GM23338 (cell line): ENCODE data around the gene ENOSF1. TPM values are rescaled to one million over a fixed set of nuclear protein-coding genes. Genes with fewer than 3 reads are reported as not detected.

ENCODE experiments used
- ATAC-seq: fragments of 200-7000 bp; cut with Tn5 transposase; 3 replicates; pipeline ENCODE4 v1.9.1; 2020
- DNase-seq: peaks from one replicate; pipeline ENCODE4 v3.0.0-alpha.2; 2015; ENCODE audit warnings: low spot score
- H2AFZ ChIP-seq: fragments of 200-600 bp; sonication (generic); 2 replicates; pipeline ENCODE4 v1.8.0; 2016; ENCODE audit warnings: antibody characterized with exemption, mild to moderate bottlenecking, moderate library complexity
- H3F3A ChIP-seq: fragments of 200-600 bp; sonication (generic); replicated peaks from 2 replicates; pipeline ENCODE4 v1.8.0; 2017; ENCODE audit warnings: antibody characterized with exemption, mixed run types, low read depth
- H3K27ac ChIP-seq: fragments of 200-600 bp; sonication (generic); 2 replicates; pipeline ENCODE4 v1.6.1; 2016; ENCODE audit warnings: low read depth
- H3K27me3 ChIP-seq: fragments of 200-600 bp; sonication (generic); 2 replicates; pipeline ENCODE4 v1.8.0; 2016; ENCODE audit warnings: mild to moderate bottlenecking, mixed run types, moderate library complexity; ENCODE audit not compliant: insufficient read depth
- H3K36me3 ChIP-seq: fragments of 200-600 bp; sonication (generic); 2 replicates; pipeline ENCODE4 v1.8.0; 2016; ENCODE audit warnings: mild to moderate bottlenecking; ENCODE audit not compliant: insufficient read depth
- H3K4me1 ChIP-seq: fragments of 200-600 bp; sonication (generic); 2 replicates; pipeline ENCODE4 v1.8.0; 2016; ENCODE audit warnings: mild to moderate bottlenecking, moderate library complexity; ENCODE audit not compliant: insufficient read depth
- H3K4me2 ChIP-seq: fragments of 200-600 bp; sonication (generic); 2 replicates; pipeline ENCODE4 v1.7.1; 2017; ENCODE audit warnings: mixed run types
- H3K4me3 ChIP-seq: fragments of 200-600 bp; sonication (generic); 2 replicates; pipeline ENCODE4 v1.6.1; 2016; ENCODE audit warnings: mixed run types
- H3K79me2 ChIP-seq: fragments of 200-600 bp; sonication (generic); replicated peaks from 2 replicates; pipeline ENCODE4 v1.8.0; 2017; ENCODE audit warnings: mild to moderate bottlenecking; ENCODE audit not compliant: insufficient read depth
- H3K9me2 ChIP-seq: fragments of 200-600 bp; sonication (generic); 2 replicates; pipeline ENCODE4 v1.8.0; 2017; ENCODE audit not compliant: insufficient read depth
- H4K20me1 ChIP-seq: fragments of 200-600 bp; sonication (generic); replicated peaks from 2 replicates; pipeline ENCODE4 v1.8.0; 2017; ENCODE audit warnings: mild to moderate bottlenecking; ENCODE audit not compliant: insufficient read depth
- H3K27ac Mint-ChIP-seq: 2 replicates; pipeline ENCODE4 v1.8.0; 2020; ENCODE audit warnings: inconsistent platforms, mild to moderate bottlenecking, moderate library complexity, mixed read lengths
- H3K27me3 Mint-ChIP-seq: 3 replicates; pipeline ENCODE4 v1.8.0; 2022; ENCODE audit warnings: low read depth, mild to moderate bottlenecking, moderate library complexity, mixed read lengths, inconsistent platforms; ENCODE audit not compliant: insufficient read depth, poor library complexity
- H3K36me3 Mint-ChIP-seq: 3 replicates; pipeline ENCODE4 v1.8.0; 2021; ENCODE audit warnings: low read depth, mild to moderate bottlenecking, inconsistent platforms, moderate library complexity, mixed read lengths
- H3K4me1 Mint-ChIP-seq: 3 replicates; pipeline ENCODE4 v1.8.0; 2020; ENCODE audit warnings: mild to moderate bottlenecking, inconsistent platforms, mixed read lengths
- H3K4me3 Mint-ChIP-seq: 3 replicates; pipeline ENCODE4 v1.8.0; 2021; ENCODE audit warnings: moderate library complexity, mild to moderate bottlenecking, inconsistent platforms, mixed read lengths
- H3K9me3 Mint-ChIP-seq: 3 replicates; pipeline ENCODE4 v1.8.0; 2020; ENCODE audit warnings: moderate library complexity, mild to moderate bottlenecking, inconsistent platforms, mixed read lengths
- CREB1 ChIP-seq: fragments of 250-450 bp; sonication (Bioruptor Pico); IDR thresholded peaks from 2 replicates; pipeline ENCODE4 v1.5.0; 2020; ENCODE audit warnings: low read depth, mild to moderate bottlenecking, moderate library complexity
- EZH2 ChIP-seq: fragments of 200-600 bp; sonication (generic); IDR thresholded peaks from one replicate; pipeline ENCODE4 v1.8.0; 2017; ENCODE audit warnings: antibody characterized with exemption, mild to moderate bottlenecking, low read depth; ENCODE audit not compliant: unreplicated experiment
- EZH2phosphoT487 ChIP-seq: fragments of 200-600 bp; sonication (generic); IDR thresholded peaks from one replicate; pipeline ENCODE4 v1.8.1; 2018; ENCODE audit warnings: antibody characterized with exemption; ENCODE audit not compliant: unreplicated experiment
- JUNB ChIP-seq: IDR thresholded peaks from one replicate; pipeline ENCODE4 v1.6.1; 2016; ENCODE audit warnings: antibody characterized with exemption; ENCODE audit not compliant: unreplicated experiment
- NANOG ChIP-seq: IDR thresholded peaks from 2 replicates; pipeline ENCODE4 v1.6.1; 2016; ENCODE audit warnings: antibody characterized with exemption, borderline replicate concordance
- POLR2AphosphoS5 ChIP-seq: IDR thresholded peaks from 2 replicates; pipeline ENCODE4 v1.6.1; 2016; ENCODE audit warnings: antibody characterized with exemption, low read depth
- STAT1 ChIP-seq: IDR thresholded peaks from one replicate; pipeline ENCODE4 v1.6.1; 2016; ENCODE audit warnings: antibody characterized with exemption; ENCODE audit not compliant: unreplicated experiment
- ZNF114 ChIP-seq: fragments of 250-450 bp; sonication (Bioruptor Pico); IDR thresholded peaks from 2 replicates; pipeline ENCODE4 v1.5.0; 2020; ENCODE audit warnings: mild to moderate bottlenecking, moderate library complexity
- ZNF331 ChIP-seq: fragments of 250-450 bp; sonication (Bioruptor Pico); IDR thresholded peaks from 2 replicates; pipeline ENCODE4 v1.5.0; 2020; ENCODE audit warnings: low read depth, mild to moderate bottlenecking, moderate library complexity
- polyA plus RNA-seq: library from polyadenylated mRNA; unstranded; fragments of >200 nt; fragmentation: Nextera tagmentation; extraction: Ambion mirVana; gene quantifications from 2 replicates; pipeline ENCODE4 v1.2.1, GENCODE V29; 2016
- total RNA-seq: library from RNA; depleted of rRNA; stranded (reverse); fragments of >200 nt; shearing (Covaris generic); gene quantifications from 2 replicates; pipeline ENCODE4 v1.2.3, GENCODE V29; 2014
- TF ChIP-seq, protein P1 (sequence below): fragments of 250-450 bp; sonication (Bioruptor Pico); IDR thresholded peaks from 2 replicates; pipeline ENCODE4 v1.5.0; 2020; ENCODE audit warnings: mild to moderate bottlenecking, moderate library complexity
- TF ChIP-seq, protein P2 (sequence below): IDR thresholded peaks from 2 replicates; pipeline ENCODE4 v1.6.1; 2016; ENCODE audit warnings: antibody characterized with exemption
- TF ChIP-seq, protein P3 (sequence below): IDR thresholded peaks from one replicate; pipeline ENCODE4 v1.6.1; 2018; ENCODE audit warnings: antibody characterized with exemption; ENCODE audit not compliant: unreplicated experiment
- TF ChIP-seq, protein P4 (sequence below), 2 experiments: fragments of 200-600 bp in 1 of 2; sonication (generic) in 1 of 2; conservative IDR thresholded peaks; 2 replicates each; pipeline versions ENCODE4 v1.5.1 to v1.6.1; 2016 to 2017; ENCODE audit warnings: antibody characterized with exemption in 2 of 2, low read depth in 2 of 2, mild to moderate bottlenecking in 2 of 2, moderate library complexity in 1 of 2

ENOSF1 gene
- total and polyA plus RNA-seq, 2 experiments from 2014 or later = 30.1 to 36.4 TPM

DNA sequence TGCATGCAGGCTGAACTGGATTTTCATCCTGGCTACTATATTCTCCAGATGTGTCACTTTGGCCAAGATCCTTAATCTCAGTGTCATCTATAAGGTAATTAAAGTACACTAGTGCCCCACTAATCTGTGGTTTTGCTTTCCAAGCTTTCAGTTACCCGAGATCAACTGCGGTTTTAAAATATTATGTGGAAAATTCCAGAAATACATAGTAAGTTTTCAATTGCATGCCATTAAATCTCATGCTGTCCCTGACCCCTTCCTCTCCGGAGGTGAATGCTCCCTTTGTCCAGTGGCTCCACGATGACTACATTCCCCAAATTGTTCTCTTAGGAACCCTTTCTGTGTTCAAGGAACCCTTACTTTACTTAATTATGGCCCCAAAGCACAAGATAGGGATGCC, 60.3 kb downstream of the ENOSF1 start:
- TF ChIP-seq, protein P1, sequence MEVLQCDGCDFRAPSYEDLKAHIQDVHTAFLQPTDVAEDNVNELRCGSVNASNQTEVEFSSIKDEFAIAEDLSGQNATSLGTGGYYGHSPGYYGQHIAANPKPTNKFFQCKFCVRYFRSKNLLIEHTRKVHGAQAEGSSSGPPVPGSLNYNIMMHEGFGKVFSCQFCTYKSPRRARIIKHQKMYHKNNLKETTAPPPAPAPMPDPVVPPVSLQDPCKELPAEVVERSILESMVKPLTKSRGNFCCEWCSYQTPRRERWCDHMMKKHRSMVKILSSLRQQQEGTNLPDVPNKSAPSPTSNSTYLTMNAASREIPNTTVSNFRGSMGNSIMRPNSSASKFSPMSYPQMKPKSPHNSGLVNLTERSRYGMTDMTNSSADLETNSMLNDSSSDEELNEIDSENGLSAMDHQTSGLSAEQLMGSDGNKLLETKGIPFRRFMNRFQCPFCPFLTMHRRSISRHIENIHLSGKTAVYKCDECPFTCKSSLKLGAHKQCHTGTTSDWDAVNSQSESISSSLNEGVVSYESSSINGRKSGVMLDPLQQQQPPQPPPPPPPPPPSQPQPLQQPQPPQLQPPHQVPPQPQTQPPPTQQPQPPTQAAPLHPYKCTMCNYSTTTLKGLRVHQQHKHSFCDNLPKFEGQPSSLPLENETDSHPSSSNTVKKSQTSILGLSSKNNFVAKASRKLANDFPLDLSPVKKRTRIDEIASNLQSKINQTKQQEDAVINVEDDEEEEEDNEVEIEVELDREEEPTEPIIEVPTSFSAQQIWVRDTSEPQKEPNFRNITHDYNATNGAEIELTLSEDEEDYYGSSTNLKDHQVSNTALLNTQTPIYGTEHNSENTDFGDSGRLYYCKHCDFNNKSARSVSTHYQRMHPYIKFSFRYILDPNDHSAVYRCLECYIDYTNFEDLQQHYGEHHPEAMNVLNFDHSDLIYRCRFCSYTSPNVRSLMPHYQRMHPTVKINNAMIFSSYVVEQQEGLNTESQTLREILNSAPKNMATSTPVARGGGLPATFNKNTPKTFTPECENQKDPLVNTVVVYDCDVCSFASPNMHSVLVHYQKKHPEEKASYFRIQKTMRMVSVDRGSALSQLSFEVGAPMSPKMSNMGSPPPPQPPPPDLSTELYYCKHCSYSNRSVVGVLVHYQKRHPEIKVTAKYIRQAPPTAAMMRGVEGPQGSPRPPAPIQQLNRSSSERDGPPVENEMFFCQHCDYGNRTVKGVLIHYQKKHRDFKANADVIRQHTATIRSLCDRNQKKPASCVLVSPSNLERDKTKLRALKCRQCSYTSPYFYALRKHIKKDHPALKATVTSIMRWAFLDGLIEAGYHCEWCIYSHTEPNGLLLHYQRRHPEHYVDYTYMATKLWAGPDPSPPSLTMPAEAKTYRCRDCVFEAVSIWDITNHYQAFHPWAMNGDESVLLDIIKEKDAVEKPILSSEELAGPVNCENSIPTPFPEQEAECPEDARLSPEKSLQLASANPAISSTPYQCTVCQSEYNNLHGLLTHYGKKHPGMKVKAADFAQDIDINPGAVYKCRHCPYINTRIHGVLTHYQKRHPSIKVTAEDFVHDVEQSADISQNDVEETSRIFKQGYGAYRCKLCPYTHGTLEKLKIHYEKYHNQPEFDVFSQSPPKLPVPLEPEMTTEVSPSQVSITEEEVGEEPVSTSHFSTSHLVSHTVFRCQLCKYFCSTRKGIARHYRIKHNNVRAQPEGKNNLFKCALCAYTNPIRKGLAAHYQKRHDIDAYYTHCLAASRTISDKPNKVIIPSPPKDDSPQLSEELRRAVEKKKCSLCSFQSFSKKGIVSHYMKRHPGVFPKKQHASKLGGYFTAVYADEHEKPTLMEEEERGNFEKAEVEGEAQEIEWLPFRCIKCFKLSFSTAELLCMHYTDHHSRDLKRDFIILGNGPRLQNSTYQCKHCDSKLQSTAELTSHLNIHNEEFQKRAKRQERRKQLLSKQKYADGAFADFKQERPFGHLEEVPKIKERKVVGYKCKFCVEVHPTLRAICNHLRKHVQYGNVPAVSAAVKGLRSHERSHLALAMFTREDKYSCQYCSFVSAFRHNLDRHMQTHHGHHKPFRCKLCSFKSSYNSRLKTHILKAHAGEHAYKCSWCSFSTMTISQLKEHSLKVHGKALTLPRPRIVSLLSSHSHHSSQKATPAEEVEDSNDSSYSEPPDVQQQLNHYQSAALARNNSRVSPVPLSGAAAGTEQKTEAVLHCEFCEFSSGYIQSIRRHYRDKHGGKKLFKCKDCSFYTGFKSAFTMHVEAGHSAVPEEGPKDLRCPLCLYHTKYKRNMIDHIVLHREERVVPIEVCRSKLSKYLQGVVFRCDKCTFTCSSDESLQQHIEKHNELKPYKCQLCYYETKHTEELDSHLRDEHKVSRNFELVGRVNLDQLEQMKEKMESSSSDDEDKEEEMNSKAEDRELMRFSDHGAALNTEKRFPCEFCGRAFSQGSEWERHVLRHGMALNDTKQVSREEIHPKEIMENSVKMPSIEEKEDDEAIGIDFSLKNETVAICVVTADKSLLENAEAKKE = no peak
- TF ChIP-seq STAT1 (no peak), POLR2AphosphoS5 (no peak), ZNF114 (CRISPR knock-in tag) (no peak), NANOG (no peak), ZNF331 (CRISPR knock-in tag) (no peak), CREB1 (CRISPR knock-in tag) (no peak), EZH2phosphoT487 (no peak), EZH2 (no peak), JUNB (no peak)
- TF ChIP-seq, protein P2, sequence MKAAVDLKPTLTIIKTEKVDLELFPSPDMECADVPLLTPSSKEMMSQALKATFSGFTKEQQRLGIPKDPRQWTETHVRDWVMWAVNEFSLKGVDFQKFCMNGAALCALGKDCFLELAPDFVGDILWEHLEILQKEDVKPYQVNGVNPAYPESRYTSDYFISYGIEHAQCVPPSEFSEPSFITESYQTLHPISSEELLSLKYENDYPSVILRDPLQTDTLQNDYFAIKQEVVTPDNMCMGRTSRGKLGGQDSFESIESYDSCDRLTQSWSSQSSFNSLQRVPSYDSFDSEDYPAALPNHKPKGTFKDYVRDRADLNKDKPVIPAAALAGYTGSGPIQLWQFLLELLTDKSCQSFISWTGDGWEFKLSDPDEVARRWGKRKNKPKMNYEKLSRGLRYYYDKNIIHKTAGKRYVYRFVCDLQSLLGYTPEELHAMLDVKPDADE = no peak
- TF ChIP-seq, protein P3, sequence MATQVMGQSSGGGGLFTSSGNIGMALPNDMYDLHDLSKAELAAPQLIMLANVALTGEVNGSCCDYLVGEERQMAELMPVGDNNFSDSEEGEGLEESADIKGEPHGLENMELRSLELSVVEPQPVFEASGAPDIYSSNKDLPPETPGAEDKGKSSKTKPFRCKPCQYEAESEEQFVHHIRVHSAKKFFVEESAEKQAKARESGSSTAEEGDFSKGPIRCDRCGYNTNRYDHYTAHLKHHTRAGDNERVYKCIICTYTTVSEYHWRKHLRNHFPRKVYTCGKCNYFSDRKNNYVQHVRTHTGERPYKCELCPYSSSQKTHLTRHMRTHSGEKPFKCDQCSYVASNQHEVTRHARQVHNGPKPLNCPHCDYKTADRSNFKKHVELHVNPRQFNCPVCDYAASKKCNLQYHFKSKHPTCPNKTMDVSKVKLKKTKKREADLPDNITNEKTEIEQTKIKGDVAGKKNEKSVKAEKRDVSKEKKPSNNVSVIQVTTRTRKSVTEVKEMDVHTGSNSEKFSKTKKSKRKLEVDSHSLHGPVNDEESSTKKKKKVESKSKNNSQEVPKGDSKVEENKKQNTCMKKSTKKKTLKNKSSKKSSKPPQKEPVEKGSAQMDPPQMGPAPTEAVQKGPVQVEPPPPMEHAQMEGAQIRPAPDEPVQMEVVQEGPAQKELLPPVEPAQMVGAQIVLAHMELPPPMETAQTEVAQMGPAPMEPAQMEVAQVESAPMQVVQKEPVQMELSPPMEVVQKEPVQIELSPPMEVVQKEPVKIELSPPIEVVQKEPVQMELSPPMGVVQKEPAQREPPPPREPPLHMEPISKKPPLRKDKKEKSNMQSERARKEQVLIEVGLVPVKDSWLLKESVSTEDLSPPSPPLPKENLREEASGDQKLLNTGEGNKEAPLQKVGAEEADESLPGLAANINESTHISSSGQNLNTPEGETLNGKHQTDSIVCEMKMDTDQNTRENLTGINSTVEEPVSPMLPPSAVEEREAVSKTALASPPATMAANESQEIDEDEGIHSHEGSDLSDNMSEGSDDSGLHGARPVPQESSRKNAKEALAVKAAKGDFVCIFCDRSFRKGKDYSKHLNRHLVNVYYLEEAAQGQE = no peak
- TF ChIP-seq, protein P4, sequence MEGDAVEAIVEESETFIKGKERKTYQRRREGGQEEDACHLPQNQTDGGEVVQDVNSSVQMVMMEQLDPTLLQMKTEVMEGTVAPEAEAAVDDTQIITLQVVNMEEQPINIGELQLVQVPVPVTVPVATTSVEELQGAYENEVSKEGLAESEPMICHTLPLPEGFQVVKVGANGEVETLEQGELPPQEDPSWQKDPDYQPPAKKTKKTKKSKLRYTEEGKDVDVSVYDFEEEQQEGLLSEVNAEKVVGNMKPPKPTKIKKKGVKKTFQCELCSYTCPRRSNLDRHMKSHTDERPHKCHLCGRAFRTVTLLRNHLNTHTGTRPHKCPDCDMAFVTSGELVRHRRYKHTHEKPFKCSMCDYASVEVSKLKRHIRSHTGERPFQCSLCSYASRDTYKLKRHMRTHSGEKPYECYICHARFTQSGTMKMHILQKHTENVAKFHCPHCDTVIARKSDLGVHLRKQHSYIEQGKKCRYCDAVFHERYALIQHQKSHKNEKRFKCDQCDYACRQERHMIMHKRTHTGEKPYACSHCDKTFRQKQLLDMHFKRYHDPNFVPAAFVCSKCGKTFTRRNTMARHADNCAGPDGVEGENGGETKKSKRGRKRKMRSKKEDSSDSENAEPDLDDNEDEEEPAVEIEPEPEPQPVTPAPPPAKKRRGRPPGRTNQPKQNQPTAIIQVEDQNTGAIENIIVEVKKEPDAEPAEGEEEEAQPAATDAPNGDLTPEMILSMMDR (conservative IDR thresholded peaks at IDR 0.05; ENCODE audit: low read depth in 2 of 2) = no peak
- no peaks in the 10 kb centered on the region for H3K27me3 ChIP-seq
- H3K27ac ChIP-seq = no peak overlapping the region
- Mint-ChIP-seq H3K27me3 (peaks cover 10% of the 10 kb centered on the region), H3K4me3 (no peak overlapping the region), H3K9me3 (no peaks in the 10 kb centered on the region; the same call in 2 of the 3 replicates), H3K4me1 (peaks cover 29% of the 10 kb centered on the region; the same call in 2 of the 3 replicates), H3K36me3 (peaks cover 7% of the 10 kb centered on the region; the same call in 1 of the 3 replicates), H3K27ac (no peak overlapping the region)
- peaks cover 2% of the 10 kb centered on the region; the same call in 1 of the 2 replicates for H3F3A ChIP-seq
- peaks cover 5% of the 10 kb centered on the region for H3K4me1 ChIP-seq
- no peak overlapping the region for H3K4me3 ChIP-seq
- DNase-seq (no peak), ATAC-seq (no peak)
- no peak overlapping the region for H3K4me2 ChIP-seq
- no peak overlapping the region for H2AFZ ChIP-seq
- peaks cover 14% of the 10 kb centered on the region for H3K79me2 ChIP-seq
- H3K9me2 ChIP-seq = no peaks in the 10 kb centered on the region
- no peaks in the 10 kb centered on the region for H3K36me3 ChIP-seq
- no peaks in the 10 kb centered on the region; the same call in 1 of the 2 replicates for H4K20me1 ChIP-seq
